ENCODE measurements around the gene BBS9.

The BBS9 gene

DNA sequence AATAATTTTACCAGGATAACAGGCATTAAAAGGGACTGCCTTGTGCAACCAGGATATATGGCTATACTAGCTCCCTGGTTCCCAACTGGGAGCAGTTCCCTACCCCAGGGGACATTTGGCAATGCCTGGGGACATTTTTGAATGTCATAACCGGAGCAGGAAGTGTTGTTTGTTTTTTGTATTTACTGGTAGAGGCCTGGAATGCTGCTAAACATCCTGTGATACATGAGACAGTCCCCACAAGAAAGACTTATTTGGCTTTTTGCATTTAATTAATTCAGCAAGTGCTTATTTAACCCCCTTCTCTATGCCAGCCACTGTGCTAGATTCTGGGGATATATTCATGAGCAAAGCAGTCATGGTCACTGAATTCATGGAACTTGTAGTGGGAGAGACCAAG is 181.2 kb downstream of the BBS9 start:
- TF ChIP-seq, protein P1, sequence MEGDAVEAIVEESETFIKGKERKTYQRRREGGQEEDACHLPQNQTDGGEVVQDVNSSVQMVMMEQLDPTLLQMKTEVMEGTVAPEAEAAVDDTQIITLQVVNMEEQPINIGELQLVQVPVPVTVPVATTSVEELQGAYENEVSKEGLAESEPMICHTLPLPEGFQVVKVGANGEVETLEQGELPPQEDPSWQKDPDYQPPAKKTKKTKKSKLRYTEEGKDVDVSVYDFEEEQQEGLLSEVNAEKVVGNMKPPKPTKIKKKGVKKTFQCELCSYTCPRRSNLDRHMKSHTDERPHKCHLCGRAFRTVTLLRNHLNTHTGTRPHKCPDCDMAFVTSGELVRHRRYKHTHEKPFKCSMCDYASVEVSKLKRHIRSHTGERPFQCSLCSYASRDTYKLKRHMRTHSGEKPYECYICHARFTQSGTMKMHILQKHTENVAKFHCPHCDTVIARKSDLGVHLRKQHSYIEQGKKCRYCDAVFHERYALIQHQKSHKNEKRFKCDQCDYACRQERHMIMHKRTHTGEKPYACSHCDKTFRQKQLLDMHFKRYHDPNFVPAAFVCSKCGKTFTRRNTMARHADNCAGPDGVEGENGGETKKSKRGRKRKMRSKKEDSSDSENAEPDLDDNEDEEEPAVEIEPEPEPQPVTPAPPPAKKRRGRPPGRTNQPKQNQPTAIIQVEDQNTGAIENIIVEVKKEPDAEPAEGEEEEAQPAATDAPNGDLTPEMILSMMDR (IDR thresholded peaks at IDR 0.05; ENCODE audit: low read depth, low read length, missing control alignments): no peak
- no peak for DNase-seq (ENCODE audit: low read depth)
- no peak overlapping the region for H3K4me3 ChIP-seq (ENCODE audit: low read depth, low read length)

DNA sequence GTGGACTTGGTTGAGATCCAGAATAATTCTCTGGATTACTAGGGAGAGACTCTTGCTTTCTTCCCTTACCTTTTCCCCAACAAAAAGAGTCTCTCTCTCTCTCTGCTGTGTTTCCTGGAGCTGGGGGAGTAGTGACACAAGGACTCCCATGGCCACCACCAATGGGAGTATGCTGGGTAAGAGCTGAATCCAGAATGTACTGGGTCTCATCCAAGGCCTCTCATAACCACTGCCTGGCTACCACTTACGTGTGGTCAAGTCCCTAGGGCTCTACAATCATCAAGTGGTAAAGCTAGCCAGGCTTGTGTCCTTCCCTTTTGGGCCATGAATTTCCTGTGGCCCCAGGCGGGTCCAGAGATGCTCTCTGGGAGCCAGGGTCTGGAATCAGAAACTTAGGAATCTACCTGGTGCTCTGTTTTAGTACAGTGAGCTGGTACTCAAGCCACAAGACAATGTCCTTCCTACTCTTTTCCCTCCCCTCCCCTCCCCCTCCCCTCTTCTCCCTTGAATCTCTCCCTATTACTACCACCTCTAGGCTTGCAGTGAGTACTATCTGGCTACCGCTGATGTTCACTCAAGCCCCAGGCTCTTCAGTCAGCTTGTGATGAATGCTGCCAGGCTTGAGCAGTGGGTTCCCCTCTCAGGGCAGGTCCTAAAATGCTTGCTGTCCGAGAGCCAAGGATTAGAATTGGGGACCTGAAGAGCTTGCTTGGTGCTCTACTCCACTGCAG is 196.6 kb downstream of the BBS9 start:
- no peak for DNase-seq (ENCODE audit: low read depth)
- TF ChIP-seq, protein P1 (IDR thresholded peaks at IDR 0.05; ENCODE audit: low read depth, low read length, missing control alignments): no peak
- H3K4me3 ChIP-seq (ENCODE audit: low read depth, low read length): no peak overlapping the region

DNA sequence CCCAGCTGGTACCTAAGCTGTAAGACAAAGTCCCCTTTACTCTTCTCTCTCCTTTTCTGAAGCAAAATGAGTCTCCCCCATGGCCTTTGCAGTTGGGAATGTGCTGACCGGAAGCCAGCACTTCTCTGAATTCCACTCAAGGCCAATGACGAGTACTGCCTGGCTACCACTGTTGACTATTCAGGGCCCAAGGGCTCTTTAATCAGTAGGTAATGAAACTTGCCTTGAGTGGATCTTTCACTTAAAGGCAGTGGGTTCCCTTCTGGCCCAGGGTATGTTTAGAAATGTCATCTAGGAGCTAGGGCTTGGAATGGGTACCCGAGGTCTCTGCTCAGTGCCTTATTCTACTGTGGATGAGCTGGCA is 197.1 kb downstream of the BBS9 start:
- no peak for DNase-seq (ENCODE audit: low read depth)
- TF ChIP-seq, protein P1 (IDR thresholded peaks at IDR 0.05; ENCODE audit: low read depth, low read length, missing control alignments): no peak
- no peak overlapping the region for H3K4me3 ChIP-seq (ENCODE audit: low read depth, low read length)

DNA sequence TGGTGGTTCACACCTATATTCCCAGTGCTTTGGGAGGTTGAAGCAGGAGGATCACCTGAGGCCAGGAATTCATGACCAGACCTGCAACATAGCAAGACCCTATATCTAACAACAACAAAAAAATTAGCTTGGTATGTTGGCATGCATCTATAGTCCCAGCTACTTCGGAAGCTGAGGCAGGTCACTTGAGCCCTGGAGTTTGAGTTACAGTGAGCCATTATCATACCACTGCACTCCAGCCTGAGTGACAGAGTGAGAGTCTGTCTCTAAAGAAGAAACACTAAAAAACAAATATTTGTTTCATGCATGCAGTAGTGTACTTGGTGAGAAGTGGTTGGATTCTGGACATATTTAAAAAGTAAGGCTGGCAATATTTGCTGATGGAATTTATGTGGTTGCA is 198.1 kb downstream of the BBS9 start:
- TF ChIP-seq, protein P1 (IDR thresholded peaks at IDR 0.05; ENCODE audit: low read depth, low read length, missing control alignments): no peak
- no peak for DNase-seq (ENCODE audit: low read depth)
- H3K4me3 ChIP-seq (ENCODE audit: low read depth, low read length): no peak overlapping the region

DNA sequence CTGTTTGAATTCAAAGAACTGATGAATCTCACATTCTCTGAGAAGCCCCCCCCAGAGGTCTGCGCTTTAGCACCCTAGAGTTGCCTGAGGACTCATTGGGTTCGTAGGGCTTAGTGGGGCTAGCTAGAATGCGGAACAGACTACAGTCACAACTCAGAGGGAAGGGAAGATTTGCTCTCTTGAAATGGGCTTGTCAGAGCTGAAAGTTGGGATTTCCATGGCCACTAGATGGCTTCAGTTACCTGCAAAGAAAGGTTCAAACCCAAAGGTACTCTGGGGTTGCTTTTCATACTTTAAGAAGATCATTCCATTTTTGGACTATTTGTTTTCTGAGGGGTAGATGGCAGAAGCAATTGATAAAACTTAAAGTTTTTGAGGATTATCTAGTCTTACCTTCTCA is 205.0 kb downstream of the BBS9 start:
- TF ChIP-seq, protein P1 (IDR thresholded peaks at IDR 0.05; ENCODE audit: low read depth, low read length, missing control alignments): peak; percentile 51
- no peak overlapping the region for H3K4me3 ChIP-seq (ENCODE audit: low read depth, low read length)
- DNase-seq (ENCODE audit: low read depth): no peak

DNA sequence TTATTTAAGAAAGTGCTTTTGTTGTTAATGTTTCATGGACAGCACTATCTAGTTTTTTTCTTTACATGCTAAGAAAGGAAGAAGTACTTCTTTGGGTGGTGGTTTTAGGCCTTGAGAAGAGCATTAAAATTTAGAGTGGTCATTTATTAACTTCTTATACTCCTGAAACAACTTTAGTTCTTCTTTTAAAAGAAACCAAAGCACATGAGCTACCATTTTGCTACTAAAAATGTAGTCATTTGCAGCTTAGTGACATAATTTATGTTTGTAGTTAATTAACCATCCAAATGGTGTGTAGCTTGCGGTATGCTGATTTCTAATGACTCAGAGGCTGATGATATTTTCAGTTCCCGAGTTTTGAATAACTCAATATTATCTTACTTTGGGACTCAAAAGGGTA is 207.5 kb downstream of the BBS9 start:
- no peak overlapping the region for H3K4me3 ChIP-seq (ENCODE audit: low read depth, low read length)
- TF ChIP-seq, protein P1 (IDR thresholded peaks at IDR 0.05; ENCODE audit: low read depth, low read length, missing control alignments): no peak
- no peak for DNase-seq (ENCODE audit: low read depth)

Data from GM12864 (cell line).